DMS114 treated with DMSO at 0.1 percent for 48 hours (cell line): Measurements from ENCODE around the gene RBCK1.

Experiments
- DNase-seq: peaks from one replicate; lab custom pipeline; 2025; ENCODE audit not compliant: unreplicated experiment; lab: John Stamatoyannopoulos, UW

Gene RBCK1

DNA sequence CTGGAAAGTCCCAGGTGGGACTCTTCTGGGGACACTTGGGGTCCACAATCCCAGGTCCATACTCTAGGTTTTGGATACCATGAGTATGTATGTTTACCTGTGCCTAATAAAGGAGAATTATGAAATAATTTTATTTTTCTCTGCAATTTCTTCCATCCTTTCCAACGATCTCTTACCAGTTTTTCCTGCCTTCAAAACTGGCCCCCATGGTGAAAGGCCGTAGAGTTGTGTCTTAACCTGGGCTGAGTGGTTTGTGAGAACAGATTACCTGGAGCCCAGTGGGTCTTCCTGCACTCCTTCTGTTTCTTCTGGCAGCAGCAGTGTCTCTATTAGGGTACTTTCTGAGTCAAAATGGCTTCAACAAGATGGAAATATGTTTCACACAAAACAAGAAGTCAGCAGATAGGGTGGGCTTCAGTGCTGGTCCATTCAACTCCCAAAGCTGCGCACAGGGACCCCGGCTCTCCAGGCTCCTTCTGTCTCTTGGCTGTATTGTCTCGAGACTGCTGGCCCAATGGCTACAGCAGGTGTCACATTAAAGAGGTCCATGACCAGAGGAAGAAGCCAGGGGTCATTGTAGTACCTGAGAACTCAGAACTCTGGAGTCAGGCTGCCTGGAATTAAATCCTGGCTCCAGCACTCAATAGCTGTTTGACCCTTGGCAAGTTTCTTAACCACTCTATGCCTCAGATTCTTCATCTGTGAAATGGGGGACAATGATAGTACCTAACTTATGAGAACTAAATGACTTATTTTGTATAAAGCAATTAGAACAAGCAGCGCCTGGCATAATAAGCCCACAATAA, 10.5 kb upstream of the RBCK1 start:
- DNase-seq, result no peak

DNA sequence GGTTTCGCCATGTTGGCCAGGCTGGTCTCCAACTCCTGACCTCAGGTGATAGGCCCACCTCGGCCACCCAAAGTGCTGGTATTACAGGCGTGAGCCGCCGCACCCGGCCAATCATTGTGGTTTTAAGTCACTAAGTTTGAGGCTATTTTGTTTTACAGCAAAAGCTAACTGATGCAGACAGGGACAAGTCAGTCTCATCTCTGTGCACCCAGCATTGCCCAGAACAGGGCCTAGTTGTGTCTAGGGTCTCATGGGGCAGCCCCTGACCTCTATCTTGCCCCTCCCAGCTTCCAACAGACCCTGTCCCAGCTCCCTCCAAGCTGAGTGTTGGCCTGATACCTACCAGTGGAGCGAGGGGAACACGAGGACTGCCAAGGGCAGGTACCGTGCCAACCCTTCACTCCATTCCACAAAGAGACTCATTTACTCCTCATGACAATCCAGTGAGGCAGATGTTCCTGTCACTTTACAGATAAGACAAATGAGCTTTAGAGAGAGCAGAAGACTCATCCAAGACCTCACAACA, 8.9 kb upstream of the RBCK1 start:
- DNase-seq, result no peak

DNA sequence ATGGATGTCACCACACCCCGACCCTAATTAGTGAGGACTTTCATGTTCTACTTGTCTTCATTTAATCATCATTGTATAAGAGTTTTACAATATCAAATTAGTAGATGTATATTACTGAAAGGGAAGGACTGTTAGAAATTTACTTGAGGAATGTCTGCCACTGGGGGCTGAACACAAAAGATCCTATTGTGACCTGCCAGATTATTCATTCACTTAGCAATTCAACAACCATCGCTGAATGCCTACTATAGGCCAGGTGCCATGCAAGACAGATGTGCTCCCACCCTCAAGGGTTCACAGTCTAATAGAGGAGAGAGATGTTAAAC, 8.0 kb upstream of the RBCK1 start:
- no peak for DNase-seq

DNA sequence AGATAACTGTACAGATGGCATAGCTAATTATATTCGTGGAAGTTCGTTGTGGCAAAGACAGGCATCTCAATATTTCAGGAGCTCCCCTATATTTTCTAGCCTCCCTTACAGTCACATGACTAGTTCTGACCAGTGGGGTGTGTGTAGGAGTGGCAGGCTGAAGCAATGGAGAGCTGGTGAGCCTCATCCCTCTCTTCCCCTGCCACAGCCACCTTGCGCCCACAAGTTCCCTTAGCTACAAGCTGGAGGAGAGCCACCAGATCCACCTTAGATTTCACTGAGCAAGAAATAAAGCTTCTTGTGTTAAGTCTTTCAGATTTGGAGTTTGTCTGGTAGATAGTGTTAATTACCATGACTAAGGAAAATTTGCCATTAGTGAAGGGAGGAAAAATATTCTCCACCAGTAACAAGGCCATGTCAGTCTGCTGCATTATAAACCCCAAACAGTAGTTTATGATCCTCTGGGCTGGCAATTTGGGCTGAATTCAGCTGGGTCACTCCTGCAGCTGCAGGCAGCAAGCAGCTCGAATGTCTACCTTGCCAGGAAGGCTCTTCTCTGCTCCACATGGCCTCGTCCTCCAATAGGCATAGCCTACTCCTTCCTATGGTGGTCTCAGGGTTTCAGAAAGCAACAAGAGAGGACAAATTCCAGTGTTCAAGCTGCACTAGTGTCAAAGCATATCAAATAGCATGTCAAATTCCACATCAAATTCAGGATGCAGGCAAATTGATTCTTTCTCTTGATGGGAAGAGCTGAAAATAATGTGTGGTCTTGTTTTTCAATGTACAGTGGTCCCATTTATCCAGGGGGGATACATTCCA, 7.4 kb upstream of the RBCK1 start:
- no peak for DNase-seq

DNA sequence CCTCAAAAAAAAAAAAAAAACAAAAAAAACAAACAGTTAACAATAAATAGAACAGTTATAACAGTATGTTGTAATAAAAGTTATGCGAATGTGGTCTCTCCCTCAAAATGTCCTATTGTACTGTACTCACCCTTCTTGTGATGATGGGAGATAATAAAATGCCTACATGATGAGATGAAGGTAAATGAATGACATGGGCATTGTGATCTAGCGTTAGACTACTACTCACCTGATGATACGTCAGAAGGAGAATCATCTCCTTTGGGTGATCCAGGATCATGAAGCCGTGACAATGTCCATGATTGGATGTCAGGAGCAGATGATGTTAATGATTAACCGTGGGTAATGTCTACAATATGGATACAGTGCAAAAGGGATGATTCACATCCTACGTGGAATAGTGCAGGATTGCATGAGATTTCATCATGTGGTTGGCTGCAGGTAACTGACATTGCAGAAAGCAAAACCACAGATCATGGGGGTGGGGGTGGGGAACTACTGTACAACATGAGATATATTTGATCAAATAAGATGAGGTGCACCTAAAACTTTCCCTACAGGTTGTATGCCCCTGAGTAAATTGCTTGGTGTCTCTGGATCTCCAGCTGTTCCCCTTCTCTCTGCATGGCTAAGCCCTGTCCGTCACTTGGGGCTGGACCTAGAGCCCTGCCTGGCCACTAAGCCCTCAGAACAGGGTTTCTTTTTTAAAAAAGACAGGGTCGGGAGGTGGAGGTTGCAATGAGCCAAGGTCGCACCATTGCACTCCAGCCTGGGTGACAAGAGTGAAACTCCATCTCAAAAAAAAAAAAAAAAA, 6.2 kb upstream of the RBCK1 start:
- DNase-seq, result no peak

DNA sequence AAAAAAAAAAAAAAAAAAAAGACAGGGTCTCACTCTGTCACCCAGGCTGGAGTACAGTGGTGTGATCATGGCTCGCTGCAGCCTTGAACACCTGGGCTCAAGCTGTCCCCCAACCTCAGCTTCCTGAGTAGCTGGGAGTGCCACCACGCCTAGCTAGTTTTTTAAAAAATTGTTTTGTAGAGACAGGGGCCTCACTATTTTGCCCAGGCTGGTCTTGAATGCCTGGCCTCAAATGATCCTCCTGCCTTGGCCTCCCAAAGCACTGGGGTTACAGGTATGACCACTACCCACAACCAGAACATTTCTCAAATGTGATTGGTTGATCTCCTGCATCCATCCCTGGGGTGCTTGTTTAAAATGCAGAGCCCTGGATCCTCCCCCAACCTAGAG, 5.6 kb upstream of the RBCK1 start:
- DNase-seq, result no peak

DNA sequence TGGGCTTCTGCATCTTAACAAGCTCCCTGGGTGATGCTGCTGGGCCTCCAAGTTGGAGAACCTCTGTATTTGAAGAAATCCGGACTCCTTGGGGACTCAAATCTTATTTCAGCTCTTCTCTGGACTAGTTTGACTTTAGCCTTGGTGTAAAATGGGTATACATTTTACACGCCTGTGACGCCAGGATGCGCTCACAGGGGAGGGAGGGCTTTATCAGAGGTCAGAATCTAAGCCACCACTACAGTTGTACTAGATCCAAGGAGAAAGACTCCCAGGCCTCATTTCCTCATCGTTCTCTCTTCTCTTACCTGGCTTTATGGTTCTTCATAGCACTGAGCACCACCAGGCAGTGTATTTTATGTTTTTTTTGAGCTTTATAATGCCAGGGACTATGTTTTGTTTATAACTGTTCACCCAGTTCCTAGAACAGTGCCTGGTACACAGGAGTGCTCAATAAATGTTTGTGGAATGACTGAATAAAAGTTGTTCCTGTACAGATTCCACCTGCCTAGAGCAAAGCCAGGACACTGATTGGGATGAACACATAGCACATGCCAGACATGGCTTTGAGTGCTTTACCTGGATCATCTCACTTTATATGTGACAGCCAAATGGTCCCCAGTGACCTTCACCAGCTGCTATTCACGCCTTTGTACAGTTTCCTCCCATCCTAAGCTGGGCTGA, 5.1 kb upstream of the RBCK1 start:
- DNase-seq, result no peak

DNA sequence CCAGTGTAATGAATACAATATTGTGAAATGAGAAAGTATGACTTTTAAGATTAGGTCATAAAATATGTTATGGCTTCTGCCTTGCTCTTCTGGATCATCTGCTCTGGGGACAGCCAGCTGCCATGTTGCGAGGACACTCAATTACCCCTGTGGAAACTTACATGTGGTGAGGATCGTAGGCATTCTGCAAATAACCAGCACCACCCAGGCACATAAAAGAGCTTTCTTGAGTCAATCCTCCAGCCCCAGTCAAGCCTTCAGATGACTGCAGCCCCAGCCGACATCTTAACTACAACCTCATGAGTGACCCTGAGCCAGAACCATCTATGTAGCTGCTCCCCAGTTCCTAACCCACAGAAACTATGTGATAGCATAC, 4.5 kb upstream of the RBCK1 start:
- no peak for DNase-seq

DNA sequence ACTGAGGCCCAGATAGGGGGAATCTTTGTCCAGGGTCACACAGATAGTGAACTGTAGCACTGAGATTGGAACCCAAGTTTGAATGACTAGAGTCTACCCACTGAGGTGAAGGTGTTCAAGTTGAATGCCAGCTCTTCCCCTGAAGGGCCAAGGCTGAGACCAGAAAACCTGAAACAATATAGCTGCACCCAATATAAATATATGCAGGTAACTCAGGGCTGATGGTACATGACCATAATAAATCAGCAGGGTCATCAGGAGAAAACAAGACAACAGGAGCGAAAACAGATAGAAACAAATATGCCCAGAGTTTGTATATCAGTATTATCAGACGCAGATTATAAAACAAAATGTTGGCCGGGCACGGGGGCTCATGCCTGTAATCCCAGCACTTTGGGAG, 4.0 kb upstream of the RBCK1 start:
- no peak for DNase-seq

DNA sequence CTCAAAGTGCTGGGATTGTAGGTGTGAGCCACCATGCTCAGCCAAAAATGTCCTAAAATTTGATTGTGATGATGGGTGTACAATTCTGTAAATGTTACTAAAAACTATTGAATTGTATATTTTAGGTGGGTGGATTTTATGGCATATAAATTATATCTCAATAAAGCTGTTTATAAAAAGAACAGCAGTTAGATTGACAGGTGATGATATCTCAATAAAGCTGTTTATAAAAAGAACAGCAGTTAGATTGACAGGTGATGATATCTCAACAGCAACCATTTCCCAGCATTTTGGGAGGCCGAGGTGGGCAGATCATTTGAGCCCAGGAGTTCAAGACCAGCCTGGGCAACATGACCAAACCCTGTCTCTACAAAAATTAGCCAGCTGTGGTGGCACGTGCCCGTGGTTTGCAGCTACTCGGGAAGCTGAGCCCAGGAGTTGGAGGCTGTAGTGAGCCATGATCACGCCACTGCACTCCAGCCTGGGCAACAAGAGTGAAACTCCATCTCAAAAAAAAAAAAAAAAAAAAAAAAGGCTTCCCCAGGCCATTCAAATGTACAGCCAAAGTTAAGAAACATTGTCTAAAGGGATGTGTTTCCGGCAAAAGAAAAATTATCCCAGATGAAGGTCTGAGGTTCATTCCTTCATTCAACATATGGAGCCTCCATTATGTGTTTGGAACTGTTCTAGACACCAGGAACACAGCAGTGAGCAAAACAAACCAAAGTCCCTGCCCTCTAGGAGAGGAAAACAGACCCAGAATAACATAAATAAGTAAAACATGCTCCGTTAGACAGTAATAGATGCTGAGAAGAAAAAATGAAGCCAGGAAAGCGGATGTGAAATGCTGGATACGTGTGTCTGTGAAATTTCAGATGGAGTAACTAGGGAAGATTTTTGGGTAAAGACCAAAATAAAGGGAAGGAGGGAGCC, 1.6 kb upstream of the RBCK1 start:
- DNase-seq, result no peak

DNA sequence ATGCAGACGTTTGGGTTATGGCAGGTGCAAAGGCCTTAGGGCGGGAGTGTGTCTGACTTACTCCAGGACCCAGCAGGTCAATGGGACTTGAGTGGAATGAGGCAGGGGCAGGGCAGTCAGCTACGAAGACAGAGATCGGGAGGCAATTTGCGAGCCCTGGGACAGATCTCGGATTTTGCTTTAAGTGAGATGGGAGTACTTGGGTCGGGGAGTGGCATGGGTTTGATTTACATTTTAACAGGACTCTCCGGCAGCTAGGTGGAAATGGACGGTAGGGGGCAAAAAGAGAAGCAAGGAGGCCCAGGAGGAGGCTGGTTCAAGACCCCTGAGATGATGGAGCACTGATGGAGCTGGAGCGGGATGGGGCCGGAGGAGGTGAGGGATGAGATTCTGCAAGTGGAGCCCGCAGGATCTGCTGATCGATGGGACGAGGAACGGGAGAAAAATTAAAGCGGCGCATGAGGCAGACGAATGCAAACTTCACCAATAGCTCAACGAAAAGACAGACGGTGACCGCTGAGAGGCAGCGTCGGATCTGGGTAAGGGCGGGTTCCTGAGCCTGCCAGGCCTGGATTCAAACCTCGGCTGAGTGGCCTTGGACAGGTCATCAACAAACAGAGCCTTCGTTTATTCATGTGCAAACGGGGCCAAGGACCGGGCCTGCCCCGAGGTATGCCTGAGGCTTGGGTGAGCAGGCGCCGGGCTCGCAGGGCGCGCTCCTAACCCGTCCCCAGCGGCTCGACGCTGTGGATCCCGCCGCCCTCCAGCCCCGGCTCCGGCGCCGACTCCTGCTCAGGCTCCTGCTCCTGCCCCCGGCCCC, 756 bp upstream of the RBCK1 start:
- DNase-seq, result peak; percentile 75

DNA sequence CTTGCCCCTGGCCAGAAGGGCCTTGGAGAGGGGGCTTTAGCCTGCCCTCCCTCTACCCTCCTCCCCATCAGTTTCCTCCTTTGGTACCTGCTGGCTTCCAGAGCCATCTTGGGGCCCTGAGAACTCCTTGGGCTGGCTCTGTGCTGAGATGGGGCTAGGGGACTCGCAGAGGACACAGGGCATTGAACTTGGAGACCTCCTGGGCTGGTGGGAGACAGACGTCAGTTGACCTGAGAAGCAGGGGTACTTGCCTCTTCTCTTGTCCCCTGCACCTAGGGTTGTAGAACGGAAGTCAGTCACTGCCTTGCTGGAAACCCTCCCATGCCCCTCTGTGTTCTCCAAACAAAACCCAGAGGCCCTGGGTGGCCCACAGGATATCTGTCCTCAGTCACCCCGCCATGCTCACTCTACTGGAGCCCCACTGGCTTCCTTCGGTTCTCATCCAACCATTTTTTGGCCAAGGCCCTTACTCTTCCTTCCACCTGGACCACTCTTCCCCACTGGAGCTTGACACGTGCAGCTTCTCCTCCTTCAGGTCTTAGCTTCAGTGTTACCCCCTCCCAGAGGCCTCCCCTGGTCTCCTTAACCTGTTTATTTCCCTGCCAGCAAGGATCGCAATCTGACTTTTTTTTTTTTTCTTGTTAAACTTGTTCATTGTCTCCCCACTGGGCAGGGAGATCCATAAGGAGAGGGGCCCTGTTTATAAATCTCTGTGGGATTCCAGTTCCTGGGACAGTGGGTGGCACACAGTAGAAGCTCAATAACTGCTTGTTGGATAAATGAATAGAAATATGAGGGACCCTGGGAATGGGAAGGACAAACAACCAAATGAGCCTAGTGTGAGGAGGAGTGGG, 971 bp downstream of the RBCK1 start:
- no peak for DNase-seq

DNA sequence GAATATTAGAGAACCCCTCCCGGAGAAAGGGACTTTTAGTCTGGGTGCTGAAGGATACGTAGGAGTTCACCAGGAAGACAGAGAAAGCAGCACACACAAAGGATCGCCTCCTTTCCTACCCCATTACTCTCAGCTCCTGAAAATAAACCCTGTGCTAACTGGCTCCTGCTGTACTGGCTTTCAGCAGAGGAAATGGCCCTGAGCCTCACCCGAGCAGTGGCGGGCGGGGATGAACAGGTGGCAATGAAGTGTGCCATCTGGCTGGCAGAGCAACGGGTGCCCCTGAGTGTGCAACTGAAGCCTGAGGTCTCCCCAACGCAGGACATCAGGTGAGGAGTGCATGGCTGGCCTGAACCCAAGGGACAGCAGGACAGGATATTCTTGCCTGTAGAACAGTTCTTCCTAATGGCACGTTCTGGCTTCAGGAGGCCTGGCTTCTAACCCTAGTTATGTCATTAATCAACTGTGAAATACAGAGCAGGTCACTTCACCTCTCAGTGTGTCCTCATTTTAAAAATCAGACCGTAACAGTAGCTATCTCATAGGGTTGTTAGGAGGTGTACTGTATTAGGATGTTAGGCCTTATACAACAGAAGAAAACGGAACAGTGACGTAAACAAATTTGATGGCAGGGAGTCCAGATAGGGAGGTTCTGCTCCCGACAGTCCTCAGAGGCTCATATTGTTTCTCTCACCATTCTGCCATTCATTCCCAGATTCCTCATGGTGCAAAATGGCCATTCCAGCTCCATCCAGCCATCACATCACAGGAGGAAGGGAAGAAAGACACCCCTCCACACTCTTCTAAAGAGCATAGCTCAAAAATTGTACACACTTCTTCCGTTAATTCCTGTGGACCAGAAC, 1.8 kb downstream of the RBCK1 start:
- DNase-seq, result no peak

DNA sequence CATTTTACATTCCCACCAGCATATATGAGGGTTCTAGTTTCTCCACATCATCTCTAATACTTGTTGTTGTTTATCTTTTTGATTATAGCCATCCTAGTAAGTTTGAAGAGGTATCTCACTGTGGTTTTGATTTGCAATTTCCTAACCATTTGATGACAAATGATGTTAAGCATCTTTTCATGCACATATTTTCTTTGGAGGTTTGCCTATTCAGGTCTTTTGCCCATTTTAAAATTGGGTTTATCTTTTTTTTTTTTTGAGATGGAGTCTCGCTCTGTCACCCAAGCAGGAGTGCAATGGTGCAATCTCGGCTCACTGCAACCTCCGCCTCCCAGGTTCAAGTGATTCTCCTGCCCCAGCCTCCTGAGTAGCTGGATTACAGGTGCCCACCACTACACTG, 4.0 kb downstream of the RBCK1 start:
- no peak for DNase-seq

DNA sequence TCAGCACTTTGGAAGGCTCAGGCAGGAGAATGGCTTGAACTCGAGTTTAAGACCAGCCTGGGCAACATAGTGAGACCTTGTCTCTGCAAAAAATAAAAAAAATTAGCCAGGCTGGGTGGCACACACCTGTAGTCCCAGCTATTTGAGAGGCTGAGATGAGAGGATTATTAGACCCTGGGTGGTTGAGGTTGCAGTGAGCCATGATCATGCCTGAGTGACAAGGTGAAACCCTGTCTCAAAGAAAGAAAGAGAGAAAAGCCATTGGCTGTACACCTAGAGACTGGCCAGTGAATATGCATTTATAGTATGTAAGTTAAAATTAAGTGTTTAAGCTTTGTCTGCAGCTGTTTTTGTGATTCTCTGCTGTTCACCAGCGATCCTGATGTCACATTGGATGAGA, 6.1 kb downstream of the RBCK1 start:
- no peak for DNase-seq

DNA sequence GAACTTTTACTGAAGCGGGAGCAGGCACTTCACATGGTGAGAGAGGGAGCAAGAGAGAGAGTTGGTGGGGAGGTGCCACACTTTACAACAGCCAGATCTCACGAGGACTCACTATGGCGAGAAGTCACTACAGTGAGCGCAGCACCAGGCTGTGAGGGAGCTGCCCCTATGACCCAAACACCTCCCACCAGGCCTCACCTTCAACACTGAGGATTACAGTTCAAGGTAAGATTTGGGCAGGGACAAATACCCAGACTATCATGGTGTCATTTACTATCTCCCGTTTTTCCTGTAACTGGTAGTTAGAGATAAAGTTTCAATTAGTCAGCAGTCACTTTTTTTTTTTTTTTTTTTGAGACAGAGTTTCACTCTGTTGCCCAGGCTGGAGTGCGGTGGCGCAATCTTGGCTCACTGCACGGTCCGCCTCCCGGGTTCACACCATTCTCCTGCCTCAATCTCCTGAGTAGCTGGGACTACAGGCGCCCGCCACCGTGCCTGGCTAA, 7.8 kb downstream of the RBCK1 start:
- DNase-seq, result no peak
